Mesothelial cell of epicardium (in vitro differentiated cells): Measurements from ENCODE around the gene AGBL1. TPM values are rescaled to one million over a fixed set of nuclear protein-coding genes. Genes with fewer than 3 reads are reported as not detected.

ENCODE experiments used
- DNase-seq, 2 experiments: peaks; one replicate each; pipeline ENCODE4 v3.0.0; 2021; ENCODE audit warnings: low spot score in 2 of 2; ENCODE audit not compliant: unreplicated experiment in 2 of 2
- H3K27ac Mint-ChIP-seq: 2 replicates; pipeline ENCODE4 v1.8.0; 2021; ENCODE audit warnings: mixed read lengths
- H3K27me3 Mint-ChIP-seq: 2 replicates; pipeline ENCODE4 v1.8.0; 2021; ENCODE audit warnings: low read depth, mixed read lengths
- H3K36me3 Mint-ChIP-seq: 2 replicates; pipeline ENCODE4 v1.8.0; 2021; ENCODE audit warnings: mixed read lengths
- H3K4me1 Mint-ChIP-seq: 2 replicates; pipeline ENCODE4 v1.8.0; 2021; ENCODE audit warnings: mixed read lengths
- H3K4me3 Mint-ChIP-seq: 2 replicates; pipeline ENCODE4 v1.8.0; 2021; ENCODE audit warnings: mild to moderate bottlenecking, moderate library complexity, mixed read lengths
- H3K9me3 Mint-ChIP-seq: 2 replicates; pipeline ENCODE4 v1.8.0; 2021; ENCODE audit warnings: mixed read lengths
- CTCF ChIP-seq: fragments of 200-600 bp; sonication (generic); IDR thresholded peaks from one replicate; pipeline ENCODE4 v1.5.0; 2021; ENCODE audit warnings: antibody characterized with exemption; ENCODE audit not compliant: unreplicated experiment
- total RNA-seq: library from RNA; stranded (reverse); gene quantifications from 3 replicates; pipeline ENCODE4 v1.2.1, GENCODE V29; 2021

AGBL1 gene
- total RNA-seq, 1 donor from 2014 or later: not detected

- Mint-ChIP-seq H3K36me3 (no peaks in the 10 kb centered on the region), H3K4me3 (no peak overlapping the region), H3K27ac (no peak overlapping the region), H3K4me1 (no peaks in the 10 kb centered on the region), H3K27me3 (peaks cover 43% of the 10 kb centered on the region), H3K9me3 (no peaks in the 10 kb centered on the region)
- TF ChIP-seq CTCF: no peak
- no peak for DNase-seq
Observed at GRCh38 chr15:86392296-86392695, 312.6 kb downstream of the AGBL1 start.

- Mint-ChIP-seq H3K9me3 (no peaks in the 10 kb centered on the region), H3K27ac (no peak overlapping the region), H3K36me3 (no peaks in the 10 kb centered on the region), H3K27me3 (peaks cover 40% of the 10 kb centered on the region), H3K4me3 (no peak overlapping the region), H3K4me1 (no peaks in the 10 kb centered on the region)
- TF ChIP-seq CTCF: no peak
- DNase-seq: no peak
Observed at GRCh38 chr15:86392874-86393273, 313.2 kb downstream of the AGBL1 start.

GRCh38 chr15:86394866-86395265 is 315.2 kb downstream of the AGBL1 start:
- H3K36me3 Mint-ChIP-seq: no peaks in the 10 kb centered on the region
- no peak for TF ChIP-seq CTCF

GRCh38 chr15:86399041-86399954 is 319.6 kb downstream of the AGBL1 start:
- Mint-ChIP-seq H3K36me3 (no peaks in the 10 kb centered on the region), H3K4me3 (no peak overlapping the region), H3K27ac (no peak overlapping the region), H3K27me3 (peaks cover 12% of the 10 kb centered on the region), H3K4me1 (peaks cover 4% of the 10 kb centered on the region), H3K9me3 (peaks cover 17% of the 10 kb centered on the region)
- no peak for DNase-seq
- no peak for TF ChIP-seq CTCF

More at GRCh38 chr15:86394866-86395265, 315.2 kb downstream of the AGBL1 start:
- Mint-ChIP-seq H3K4me3 (no peak overlapping the region), H3K27ac (no peak overlapping the region), H3K9me3 (no peaks in the 10 kb centered on the region), H3K27me3 (peaks cover 22% of the 10 kb centered on the region), H3K4me1 (peaks cover 4% of the 10 kb centered on the region)
- DNase-seq: no peak

- H3K4me1 Mint-ChIP-seq: peaks cover 4% of the 10 kb centered on the region
Observed at GRCh38 chr15:86403221-86403620, 323.6 kb downstream of the AGBL1 start.

More at GRCh38 chr15:86403221-86403620, 323.6 kb downstream of the AGBL1 start:
- peaks cover 17% of the 10 kb centered on the region for H3K9me3 Mint-ChIP-seq
- H3K27ac Mint-ChIP-seq: no peak overlapping the region
- H3K4me3 Mint-ChIP-seq: no peak overlapping the region
- DNase-seq: no peak
- H3K27me3 Mint-ChIP-seq: peaks cover 13% of the 10 kb centered on the region
- no peak for TF ChIP-seq CTCF
- no peaks in the 10 kb centered on the region for H3K36me3 Mint-ChIP-seq
